ENCODE results near the gene XPR1. TPM values are rescaled to one million over a fixed set of nuclear protein-coding genes. Genes with fewer than 3 reads are reported as not detected.
A peak's percentile ranks its signal among the peaks of the same experiment; 100 is the strongest.

Gene XPR1
- total RNA-seq, 3 donors from 2014 or later (not counting 1 experiment from before 2014, with no cell fraction given), result 14.8 to 18.2 (median 16.7) TPM

DNA sequence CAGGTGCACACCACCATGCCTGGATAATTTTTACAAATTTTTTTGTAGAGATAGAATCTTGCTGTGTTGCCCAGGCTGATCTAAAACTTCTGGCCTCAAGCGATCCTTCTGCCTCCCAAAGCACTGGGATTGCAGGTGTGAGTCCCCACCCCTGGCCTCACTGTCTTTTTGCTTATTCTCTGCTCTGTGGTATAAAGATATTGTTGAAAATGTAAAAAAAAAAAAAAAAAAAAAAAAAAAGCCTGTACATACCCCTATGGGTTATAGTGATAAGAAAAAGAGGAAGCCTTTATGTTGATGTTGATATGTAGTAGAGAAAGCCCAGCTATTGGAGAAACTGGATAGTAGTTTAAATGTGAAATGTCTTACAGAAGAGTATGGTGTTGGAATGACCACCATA lies 125.8 kb downstream of the XPR1 start:
- H3K4me1 ChIP-seq (ENCODE audit: control insufficient read depth, insufficient read depth, low read length), result no peaks in the 10 kb centered on the region
- intact Hi-C loops (cut with micrococcal nuclease), result no loop called here
- Mint-ChIP-seq H3K27me3 (ENCODE audit: low read depth in 2 of 2) (no peaks in the 10 kb centered on the region), H3K4me3 (no peak overlapping the region), H3K4me1 (peaks cover 0 to 9% of the 10 kb centered on the region in 2 donors), H3K36me3 (peaks cover 7% of the 10 kb centered on the region), H3K9me3 (no peaks in the 10 kb centered on the region), H3K27ac (no peak overlapping the region)
- no peak for DNase-seq
- no peaks in the 10 kb centered on the region for H3K9me3 ChIP-seq (ENCODE audit: control insufficient read depth, insufficient read depth, low read length)
- no peak for ATAC-seq
- H3K27me3 ChIP-seq (ENCODE audit: control insufficient read depth, insufficient read depth, low read length), result no peaks in the 10 kb centered on the region
- no peaks in the 10 kb centered on the region for H3K36me3 ChIP-seq (ENCODE audit: control insufficient read depth, insufficient read depth, low read length)
- WGBS (ENCODE audit: insufficient coverage), result 86% methylated on average over 1 of the region's 1 CpG
- TF ChIP-seq, protein P1, sequence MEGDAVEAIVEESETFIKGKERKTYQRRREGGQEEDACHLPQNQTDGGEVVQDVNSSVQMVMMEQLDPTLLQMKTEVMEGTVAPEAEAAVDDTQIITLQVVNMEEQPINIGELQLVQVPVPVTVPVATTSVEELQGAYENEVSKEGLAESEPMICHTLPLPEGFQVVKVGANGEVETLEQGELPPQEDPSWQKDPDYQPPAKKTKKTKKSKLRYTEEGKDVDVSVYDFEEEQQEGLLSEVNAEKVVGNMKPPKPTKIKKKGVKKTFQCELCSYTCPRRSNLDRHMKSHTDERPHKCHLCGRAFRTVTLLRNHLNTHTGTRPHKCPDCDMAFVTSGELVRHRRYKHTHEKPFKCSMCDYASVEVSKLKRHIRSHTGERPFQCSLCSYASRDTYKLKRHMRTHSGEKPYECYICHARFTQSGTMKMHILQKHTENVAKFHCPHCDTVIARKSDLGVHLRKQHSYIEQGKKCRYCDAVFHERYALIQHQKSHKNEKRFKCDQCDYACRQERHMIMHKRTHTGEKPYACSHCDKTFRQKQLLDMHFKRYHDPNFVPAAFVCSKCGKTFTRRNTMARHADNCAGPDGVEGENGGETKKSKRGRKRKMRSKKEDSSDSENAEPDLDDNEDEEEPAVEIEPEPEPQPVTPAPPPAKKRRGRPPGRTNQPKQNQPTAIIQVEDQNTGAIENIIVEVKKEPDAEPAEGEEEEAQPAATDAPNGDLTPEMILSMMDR (IDR thresholded peaks at IDR 0.05), result no peak
- H3K27ac ChIP-seq (ENCODE audit: low read length), result no peak overlapping the region
- H3K4me3 ChIP-seq (ENCODE audit: low read length), result no peak overlapping the region

DNA sequence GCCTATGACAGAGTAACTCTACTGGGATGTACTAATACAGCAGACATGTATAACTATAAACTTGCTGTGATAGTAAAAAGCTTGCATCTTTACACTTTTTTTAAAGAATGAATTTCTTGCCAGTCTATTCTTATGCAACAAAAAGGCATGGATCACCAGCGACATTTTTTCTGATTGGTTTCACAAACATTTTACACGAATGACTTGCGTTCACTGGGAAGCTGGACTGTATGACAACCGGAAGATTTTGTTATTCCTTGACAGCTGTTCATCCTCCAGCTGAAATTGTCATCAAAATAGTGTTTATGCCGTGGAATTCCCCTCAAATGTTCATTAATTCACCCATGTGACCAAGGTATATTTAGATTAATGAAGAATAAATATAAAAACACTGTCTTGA lies 131.0 kb downstream of the XPR1 start:
- TF ChIP-seq, protein P1 (IDR thresholded peaks at IDR 0.05), result no peak
- Mint-ChIP-seq H3K36me3 (peaks cover 7% of the 10 kb centered on the region), H3K4me1 (peaks cover 10 to 12% of the 10 kb centered on the region in 2 donors), H3K9me3 (no peaks in the 10 kb centered on the region), H3K4me3 (no peak overlapping the region), H3K27me3 (ENCODE audit: low read depth in 2 of 2) (no peaks in the 10 kb centered on the region), H3K27ac (no peak overlapping the region)
- Histone ChIP-seq H3K9me3 (ENCODE audit: control insufficient read depth, insufficient read depth, low read length) (no peaks in the 10 kb centered on the region), H3K27me3 (ENCODE audit: control insufficient read depth, insufficient read depth, low read length) (no peaks in the 10 kb centered on the region), H3K27ac (ENCODE audit: low read length) (no peak overlapping the region), H3K4me3 (ENCODE audit: low read length) (no peak overlapping the region), H3K4me1 (ENCODE audit: control insufficient read depth, insufficient read depth, low read length) (no peaks in the 10 kb centered on the region), H3K36me3 (ENCODE audit: control insufficient read depth, insufficient read depth, low read length) (no peaks in the 10 kb centered on the region)
- ATAC-seq, result no peak
- intact Hi-C loops (cut with micrococcal nuclease), result no loop called here
- 88% methylated on average over 5 of the region's 5 CpGs for WGBS (ENCODE audit: insufficient coverage)
- no peak for DNase-seq

DNA sequence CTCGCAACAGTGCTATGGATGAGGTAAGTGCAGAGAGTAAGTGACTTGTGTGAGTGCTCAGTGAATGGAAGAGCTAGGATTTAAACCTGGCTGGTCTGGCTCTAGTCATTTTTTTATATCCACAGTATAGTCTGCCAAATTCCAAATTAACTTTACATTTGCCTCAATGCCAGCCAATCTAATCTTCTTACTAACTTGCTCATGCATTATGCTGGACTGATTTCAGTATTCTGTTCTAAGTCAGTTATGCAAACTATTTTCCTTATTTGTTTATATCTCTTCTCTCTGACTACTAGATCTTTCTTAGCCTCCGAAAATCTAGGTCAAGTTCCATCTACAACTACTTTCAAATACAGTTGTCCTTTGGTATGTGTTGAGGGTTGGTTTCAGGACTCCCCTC lies 133.3 kb downstream of the XPR1 start:
- DNase-seq (no peak), ATAC-seq (no peak)
- Histone ChIP-seq H3K36me3 (ENCODE audit: control insufficient read depth, insufficient read depth, low read length) (no peaks in the 10 kb centered on the region), H3K9me3 (ENCODE audit: control insufficient read depth, insufficient read depth, low read length) (no peaks in the 10 kb centered on the region), H3K27ac (ENCODE audit: low read length) (no peak overlapping the region), H3K4me3 (ENCODE audit: low read length) (no peak overlapping the region), H3K4me1 (ENCODE audit: control insufficient read depth, insufficient read depth, low read length) (no peaks in the 10 kb centered on the region), H3K27me3 (ENCODE audit: control insufficient read depth, insufficient read depth, low read length) (no peaks in the 10 kb centered on the region)
- Mint-ChIP-seq H3K36me3 (no peaks in the 10 kb centered on the region), H3K4me1 (peaks cover 15 to 23% of the 10 kb centered on the region in 2 donors), H3K27ac (no peak overlapping the region), H3K4me3 (no peak overlapping the region), H3K9me3 (no peaks in the 10 kb centered on the region), H3K27me3 (ENCODE audit: low read depth in 2 of 2) (no peaks in the 10 kb centered on the region)
- intact Hi-C loops (cut with micrococcal nuclease), result no loop called here
- WGBS (ENCODE audit: insufficient coverage), result 94% methylated on average over 1 of the region's 2 CpGs
- TF ChIP-seq, protein P1 (IDR thresholded peaks at IDR 0.05), result no peak

DNA sequence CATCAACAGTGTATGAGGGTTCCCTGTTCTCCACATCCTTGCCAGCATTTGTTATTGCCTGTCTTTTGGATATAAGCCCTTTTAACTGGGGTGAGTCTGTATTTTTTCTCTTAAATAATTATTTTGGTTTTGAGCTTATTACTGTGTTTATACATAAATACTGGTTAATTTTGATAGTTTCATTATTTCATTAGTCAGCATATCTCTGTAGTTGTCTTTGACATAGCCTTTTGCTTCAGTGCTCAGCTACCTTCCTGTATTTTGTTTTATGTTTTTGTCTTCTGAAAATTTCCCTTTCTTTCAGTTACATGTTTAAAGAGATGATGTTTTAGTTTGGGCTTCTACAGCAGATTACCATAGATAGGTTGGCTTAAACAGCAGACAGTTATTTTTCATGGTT lies 138.1 kb downstream of the XPR1 start:
- H3K4me1 Mint-ChIP-seq, result peaks cover 37 to 51% of the 10 kb centered on the region in 2 donors
- H3K9me3 Mint-ChIP-seq, result no peaks in the 10 kb centered on the region
- no peaks in the 10 kb centered on the region for H3K36me3 Mint-ChIP-seq
- no peak overlapping the region for H3K4me3 Mint-ChIP-seq
- TF ChIP-seq, protein P1 (IDR thresholded peaks at IDR 0.05), result no peak
- no peak overlapping the region for H3K27ac ChIP-seq (ENCODE audit: low read length)
- H3K27me3 ChIP-seq (ENCODE audit: control insufficient read depth, insufficient read depth, low read length), result no peaks in the 10 kb centered on the region
- H3K36me3 ChIP-seq (ENCODE audit: control insufficient read depth, insufficient read depth, low read length), result no peaks in the 10 kb centered on the region
- intact Hi-C loops (cut with micrococcal nuclease), result no loop called here
- H3K9me3 ChIP-seq (ENCODE audit: control insufficient read depth, insufficient read depth, low read length), result no peaks in the 10 kb centered on the region
- DNase-seq, result no peak
- H3K4me3 ChIP-seq (ENCODE audit: low read length), result no peak overlapping the region
- H3K27ac Mint-ChIP-seq, result peak overlapping the region; percentile 23 to 50
- H3K27me3 Mint-ChIP-seq (ENCODE audit: low read depth in 2 of 2), result no peaks in the 10 kb centered on the region
- no peaks in the 10 kb centered on the region for H3K4me1 ChIP-seq (ENCODE audit: control insufficient read depth, insufficient read depth, low read length)
- ATAC-seq, result no peak

Measured in natural killer cell (primary cell).